Fibroblast of mammary gland (primary cell): ENCODE data around the gene RAB7A.

Experiments used
- DNase-seq: peaks from one replicate; pipeline ENCODE4 v3.0.0-alpha.2; 2010; ENCODE audit warnings: low read depth
- H3K4me3 ChIP-seq: 2 replicates; pipeline ENCODE4 v1.5.1; 2011; ENCODE audit warnings: low read depth, mild to moderate bottlenecking, low read length, moderate library complexity; ENCODE audit not compliant: control insufficient read depth
- CTCF ChIP-seq: conservative IDR thresholded peaks from 2 replicates; pipeline ENCODE4 v1.5.1; 2011; ENCODE audit warnings: low read depth, low read length, inconsistent platforms; ENCODE audit not compliant: control insufficient read depth, insufficient read depth

Gene RAB7A

GRCh38 chr3:128794770-128795649 lies 69.0 kb downstream of the RAB7A start:
- TF ChIP-seq CTCF = peak; percentile 86
- DNase-seq = peak; percentile 69
- no peak overlapping the region for H3K4me3 ChIP-seq

GRCh38 chr3:128799653-128800052 lies 73.7 kb downstream of the RAB7A start:
- no peak overlapping the region for H3K4me3 ChIP-seq
- DNase-seq = no peak
- TF ChIP-seq CTCF = no peak

DNA sequence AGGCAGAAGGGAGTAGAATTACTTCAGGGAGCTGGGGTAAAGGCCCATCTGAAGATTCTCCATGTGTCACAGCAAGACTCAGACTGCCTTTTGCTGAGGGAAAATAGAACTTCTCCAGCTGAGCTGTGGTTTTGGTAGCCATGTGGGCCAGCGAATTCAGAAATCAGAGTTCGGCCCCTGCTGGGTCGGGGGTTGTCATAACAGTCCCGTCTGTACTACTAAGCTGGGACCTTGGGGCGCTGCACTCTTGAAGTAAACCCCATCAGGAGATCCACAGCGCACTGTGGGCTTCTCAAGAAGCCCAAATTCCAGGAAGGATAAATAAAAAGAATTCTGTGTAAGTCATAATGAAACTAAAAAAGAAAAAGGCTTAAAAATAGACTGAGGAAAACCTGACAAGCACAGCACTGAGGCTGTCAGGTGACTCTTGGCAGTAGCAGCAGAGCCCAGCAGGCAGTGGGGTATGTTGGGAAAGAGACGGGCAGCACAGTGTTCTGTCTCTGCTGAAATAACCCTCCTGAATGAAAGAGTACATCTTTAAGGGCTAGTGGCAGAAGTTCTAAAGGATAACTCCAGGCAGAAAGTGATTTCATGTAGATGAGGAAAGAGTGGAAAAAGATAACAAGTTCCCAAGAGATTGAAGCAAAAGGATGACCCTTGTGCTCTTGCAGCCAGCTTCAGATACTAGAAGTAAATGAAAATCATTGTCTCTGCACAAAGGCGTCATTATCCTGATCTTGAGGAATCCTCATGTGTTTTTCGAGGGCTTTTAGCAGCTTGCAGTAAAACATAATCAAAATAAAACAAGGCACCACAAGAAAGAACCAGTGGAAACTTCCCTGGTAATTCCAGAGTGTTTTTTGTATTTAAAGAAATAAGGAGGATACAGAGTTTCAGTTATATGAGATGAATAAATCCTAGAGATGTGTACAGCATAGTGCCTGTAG lies 74.5 kb downstream of the RAB7A start:
- no peak for DNase-seq
- no peak overlapping the region for H3K4me3 ChIP-seq
- no peak for TF ChIP-seq CTCF

DNA sequence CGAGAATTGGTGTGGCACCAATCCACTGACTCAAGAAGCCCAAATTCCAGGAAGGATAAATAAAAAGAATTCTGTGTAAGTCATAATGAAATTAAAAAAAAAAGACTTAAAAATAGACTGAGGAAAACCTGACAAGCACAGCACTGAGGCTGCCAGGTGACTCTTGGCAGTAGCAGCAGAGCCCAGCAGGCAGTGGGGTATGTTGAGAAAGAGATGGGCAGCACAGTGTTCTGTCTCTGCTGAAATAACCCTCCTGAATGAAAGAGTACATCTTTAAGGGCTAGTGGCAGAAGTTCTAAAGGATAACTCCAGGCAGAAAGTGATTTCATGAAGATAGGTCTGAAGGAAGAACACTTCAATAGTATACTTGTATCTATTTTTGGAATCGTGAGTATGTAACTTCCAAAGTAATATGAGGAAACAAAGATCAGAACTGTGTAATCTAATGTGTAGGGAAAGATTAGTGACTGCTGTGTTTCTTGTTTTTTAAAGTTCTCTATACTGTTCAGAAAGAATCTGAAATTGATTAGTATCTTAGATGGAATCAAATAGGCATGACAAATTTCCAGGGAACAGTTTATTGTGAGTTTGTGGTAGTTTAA lies 75.9 kb downstream of the RAB7A start:
- DNase-seq = no peak
- no peak overlapping the region for H3K4me3 ChIP-seq
- TF ChIP-seq CTCF = no peak

- TF ChIP-seq CTCF = no peak
- no peak for DNase-seq
- H3K4me3 ChIP-seq = no peak overlapping the region
Observed at GRCh38 chr3:128803307-128803706, 77.3 kb downstream of the RAB7A start.

- peak; percentile 51 for DNase-seq
- no peak for TF ChIP-seq CTCF
- no peak overlapping the region for H3K4me3 ChIP-seq
Observed at GRCh38 chr3:128804017-128804810, 78.2 kb downstream of the RAB7A start.
